ENCODE measurements around the gene P4HA1.
"Not testable (repeated sequence)": the region's sequence is repeated elsewhere in the genome, so short reads cannot be mapped to it uniquely, and the experiment has no call there.

Gene P4HA1

GRCh38 chr10:73043766-73044377 lies 52.8 kb downstream of the P4HA1 start:
- no peak for DNase-seq (ENCODE audit: low read depth in 2 of 2)

DNA sequence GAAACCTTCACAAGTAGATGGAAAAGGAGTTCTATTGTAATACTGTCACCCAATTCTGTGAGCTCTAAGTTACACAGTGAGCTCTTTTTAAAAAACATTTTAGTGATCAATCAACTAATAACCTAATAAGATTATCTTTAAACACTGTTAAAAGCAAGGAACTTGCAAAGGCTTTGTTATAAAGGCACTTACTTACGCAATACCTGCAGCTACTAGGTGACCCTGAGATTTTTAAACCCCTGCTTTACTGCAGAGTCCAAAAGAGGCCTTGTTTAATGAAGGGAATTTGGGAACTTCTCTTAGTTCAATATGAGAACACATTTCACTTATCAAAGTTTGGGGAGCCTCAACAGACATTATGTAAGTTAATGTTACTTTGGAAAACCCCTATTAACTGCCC lies 53.3 kb downstream of the P4HA1 start:
- no peak for DNase-seq (ENCODE audit: low read depth in 2 of 2)

- no peak for DNase-seq (ENCODE audit: low read depth in 2 of 2)
Observed at GRCh38 chr10:73042130-73042529, 54.5 kb downstream of the P4HA1 start.

DNA sequence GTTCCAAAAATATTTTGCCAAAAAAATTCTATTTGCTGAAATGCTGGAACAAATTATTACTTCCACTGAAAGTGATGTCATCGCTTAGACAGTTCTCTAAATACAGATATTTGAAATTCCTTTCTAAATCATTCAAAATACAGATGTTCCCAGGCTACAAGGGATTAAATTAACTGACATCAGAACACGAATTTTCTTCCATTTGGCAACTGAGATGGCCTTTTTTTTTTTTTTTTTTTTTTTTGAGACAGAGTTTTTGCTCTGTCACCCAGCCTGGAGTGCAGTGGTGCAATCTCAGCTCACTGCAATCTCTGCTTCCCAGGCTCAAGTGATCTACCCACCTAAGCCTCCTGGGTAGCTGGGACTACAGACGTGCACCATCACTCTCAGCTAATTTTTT lies 57.0 kb downstream of the P4HA1 start:
- DNase-seq (ENCODE audit: low read depth in 2 of 2): no peak

DNA sequence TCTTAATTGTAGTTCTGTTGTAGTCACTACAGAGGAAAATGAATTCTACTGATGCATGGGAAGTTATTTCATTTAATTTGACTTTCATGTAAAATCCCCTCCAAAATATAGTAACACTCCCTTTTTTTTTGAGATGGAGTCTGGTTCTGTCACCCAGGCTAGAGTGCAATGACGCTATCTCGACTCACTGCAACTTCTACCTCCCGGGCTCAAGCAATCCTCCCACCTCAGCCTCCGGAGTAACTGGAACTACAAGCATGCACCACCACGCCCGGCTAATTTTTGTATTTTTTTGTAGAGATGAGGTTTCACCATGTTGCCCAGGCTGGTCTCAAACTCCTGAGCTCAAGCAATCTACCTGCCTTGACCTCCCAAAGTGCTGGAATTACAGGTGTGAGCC lies 60.4 kb downstream of the P4HA1 start:
- not testable (repeated sequence) for DNase-seq (ENCODE audit: low read depth in 2 of 2)

- DNase-seq (ENCODE audit: low read depth in 2 of 2): no peak
Observed at GRCh38 chr10:73032536-73032935, 64.1 kb downstream of the P4HA1 start.

- DNase-seq (ENCODE audit: low read depth in 2 of 2): not testable (repeated sequence)
Observed at GRCh38 chr10:73026623-73027022, 70.0 kb downstream of the P4HA1 start.

DNA sequence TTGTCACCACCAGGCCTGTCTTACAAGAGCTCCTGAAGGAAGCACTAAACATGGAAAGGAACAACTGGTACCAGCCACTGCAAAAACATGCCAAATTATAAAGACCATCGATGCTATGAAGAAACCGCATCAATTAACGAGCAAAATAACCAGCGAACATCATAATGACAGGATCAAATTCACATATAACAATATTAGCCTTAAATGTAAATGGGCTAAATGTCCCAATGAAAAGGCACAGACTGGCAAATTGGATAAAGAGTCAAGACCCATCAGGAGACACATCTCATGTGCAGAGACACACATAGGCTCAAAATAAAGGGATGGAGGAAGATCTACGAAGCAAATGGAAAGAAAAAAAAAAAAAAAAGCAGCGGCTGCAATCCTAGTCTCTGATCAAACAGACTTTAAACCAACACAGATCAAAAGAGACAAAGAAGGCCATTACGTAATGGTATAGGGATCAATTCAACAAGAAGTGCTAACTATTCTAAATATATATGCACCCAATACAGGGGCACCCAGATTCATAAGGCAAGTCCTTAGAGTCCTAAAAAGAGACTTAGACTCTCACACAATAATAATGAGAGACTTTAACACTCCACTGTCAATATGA lies 73.1 kb downstream of the P4HA1 start:
- not testable (repeated sequence) for DNase-seq (ENCODE audit: low read depth in 2 of 2)

GRCh38 chr10:73022961-73023360 lies 73.7 kb downstream of the P4HA1 start:
- DNase-seq (ENCODE audit: low read depth in 2 of 2): not testable (repeated sequence)

- DNase-seq (ENCODE audit: low read depth in 2 of 2): not testable (repeated sequence)
Observed at GRCh38 chr10:73021538-73022164, 75.0 kb downstream of the P4HA1 start.

GRCh38 chr10:73021050-73021449 lies 75.6 kb downstream of the P4HA1 start:
- DNase-seq (ENCODE audit: low read depth in 2 of 2): no peak

DNA sequence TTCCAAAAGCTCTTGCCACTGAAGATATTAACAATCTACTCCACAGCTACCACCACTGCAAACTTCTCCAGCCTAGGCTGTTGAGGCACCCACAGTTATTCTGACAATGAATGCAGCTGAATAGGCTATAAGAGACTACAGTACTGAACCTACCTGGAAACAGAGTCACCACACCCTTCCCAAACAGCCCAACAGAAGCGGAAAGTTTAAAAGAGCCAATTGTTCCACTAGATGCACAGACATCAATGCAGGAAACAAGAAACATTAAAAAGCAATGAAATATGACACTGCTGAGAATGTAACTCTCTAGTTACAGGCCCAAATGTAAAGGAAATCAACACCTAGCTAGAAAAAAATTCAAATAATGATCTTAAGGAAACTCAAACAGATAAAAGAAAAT lies 77.6 kb downstream of the P4HA1 start:
- DNase-seq (ENCODE audit: low read depth in 2 of 2): no peak

DNA sequence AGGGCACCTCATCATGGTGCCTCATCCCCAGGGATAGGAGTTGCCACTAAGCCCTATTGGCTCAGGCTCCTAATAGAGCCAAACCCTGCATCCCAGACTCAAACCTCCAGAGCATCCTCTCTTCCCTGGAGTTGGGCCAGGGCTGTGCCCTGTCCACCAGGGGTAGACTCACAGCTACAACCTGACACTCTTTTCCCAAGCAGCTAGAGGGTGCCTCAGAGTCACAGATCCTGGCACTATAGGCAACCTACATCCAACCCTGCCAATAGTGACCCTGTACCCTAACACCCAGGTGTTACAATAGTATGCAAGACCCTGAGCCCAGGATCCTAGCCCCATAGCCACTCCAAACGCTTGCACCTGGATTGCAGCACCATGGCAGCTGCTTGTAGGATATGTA lies 78.0 kb downstream of the P4HA1 start:
- DNase-seq (ENCODE audit: low read depth in 2 of 2): no peak

GRCh38 chr10:73017955-73018480 lies 78.6 kb downstream of the P4HA1 start:
- no peak for DNase-seq (ENCODE audit: low read depth in 2 of 2)

- no peak for DNase-seq (ENCODE audit: low read depth in 2 of 2)
Observed at GRCh38 chr10:73015779-73016178, 80.9 kb downstream of the P4HA1 start.

GRCh38 chr10:73003822-73004221 lies 92.8 kb downstream of the P4HA1 start:
- no peak for DNase-seq (ENCODE audit: low read depth in 2 of 2)

DNA sequence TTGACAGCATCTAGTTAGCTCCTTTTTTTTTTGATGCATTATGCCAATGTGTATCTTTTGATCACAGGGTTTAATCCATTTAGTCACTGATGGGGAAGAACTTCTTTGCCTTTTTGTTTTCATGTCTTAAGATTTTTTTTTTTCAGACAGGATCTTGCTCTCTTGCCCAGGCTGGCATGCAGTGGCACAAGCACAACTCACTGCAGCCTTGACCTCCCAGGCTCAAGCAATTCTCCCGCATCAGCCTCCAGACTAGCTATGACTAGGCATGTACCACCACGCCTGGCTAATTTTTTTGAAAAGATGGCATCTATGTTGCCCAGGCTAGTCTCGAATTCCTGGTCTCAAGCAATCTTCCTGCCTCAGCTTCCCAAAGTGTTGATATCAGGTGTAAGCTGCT lies 95.7 kb downstream of the P4HA1 start:
- no peak for DNase-seq (ENCODE audit: low read depth in 2 of 2)

DNA sequence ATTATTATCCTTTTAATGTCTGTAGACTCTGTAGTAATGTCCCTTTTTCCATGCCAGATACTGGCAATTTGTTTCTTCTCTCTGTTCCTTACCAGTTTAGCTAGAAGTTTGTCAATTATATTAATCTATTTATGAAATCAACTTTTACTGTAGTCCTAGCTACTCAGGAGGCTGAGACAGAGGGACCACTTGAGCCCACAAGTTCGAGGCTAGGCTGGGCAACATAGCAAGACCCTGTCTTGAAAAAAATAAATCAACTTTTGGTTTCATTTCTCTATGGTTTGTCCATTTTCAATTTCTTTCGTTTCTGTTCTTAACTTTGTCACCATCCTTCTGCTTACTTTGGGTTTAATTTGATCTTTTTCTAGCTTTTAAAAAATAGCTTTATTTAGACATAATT lies 99.6 kb downstream of the P4HA1 start:
- no peak for DNase-seq (ENCODE audit: low read depth in 2 of 2)

DNA sequence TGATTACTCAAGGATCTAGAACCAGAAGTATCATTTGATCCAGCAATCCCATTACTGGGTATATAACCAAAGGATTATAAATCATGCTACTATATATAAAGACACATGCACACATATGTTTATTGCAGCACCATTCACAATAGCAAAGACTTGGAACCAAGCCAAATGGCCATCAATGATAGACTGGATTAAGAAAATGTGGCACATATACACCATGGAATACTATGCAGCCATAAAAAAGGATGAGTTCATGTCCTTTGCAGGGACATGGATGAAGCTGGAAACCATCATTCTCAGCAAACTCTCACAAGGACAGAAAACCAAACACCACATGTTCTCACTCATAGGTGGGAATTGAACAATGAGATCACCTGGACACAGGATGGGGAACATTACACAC lies 101.2 kb downstream of the P4HA1 start:
- not testable (repeated sequence) for DNase-seq (ENCODE audit: low read depth in 2 of 2)

DNA sequence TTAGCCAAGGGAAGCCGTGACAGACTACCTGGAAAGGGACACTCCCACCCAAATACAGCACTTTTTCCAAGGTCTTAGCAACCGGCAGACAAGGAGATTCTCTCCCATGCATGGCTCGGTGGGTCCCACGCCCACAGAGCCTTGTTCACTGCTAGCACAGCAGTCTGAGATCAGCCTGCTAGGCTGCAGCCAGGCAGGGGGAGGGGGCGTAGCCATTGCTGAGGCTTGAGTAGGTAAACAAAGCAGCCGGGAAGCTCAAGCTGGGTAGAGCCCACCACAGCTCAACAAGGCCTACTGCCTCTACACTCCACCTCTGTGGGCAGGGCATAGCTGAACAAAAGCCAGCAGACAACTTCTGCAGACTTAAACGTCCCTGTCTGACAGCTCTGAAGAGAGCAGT lies 106.9 kb downstream of the P4HA1 start:
- not testable (repeated sequence) for DNase-seq (ENCODE audit: low read depth in 2 of 2)

- DNase-seq (ENCODE audit: low read depth in 2 of 2): not testable (repeated sequence)
Observed at GRCh38 chr10:72984618-72985017, 112.0 kb downstream of the P4HA1 start.

DNA sequence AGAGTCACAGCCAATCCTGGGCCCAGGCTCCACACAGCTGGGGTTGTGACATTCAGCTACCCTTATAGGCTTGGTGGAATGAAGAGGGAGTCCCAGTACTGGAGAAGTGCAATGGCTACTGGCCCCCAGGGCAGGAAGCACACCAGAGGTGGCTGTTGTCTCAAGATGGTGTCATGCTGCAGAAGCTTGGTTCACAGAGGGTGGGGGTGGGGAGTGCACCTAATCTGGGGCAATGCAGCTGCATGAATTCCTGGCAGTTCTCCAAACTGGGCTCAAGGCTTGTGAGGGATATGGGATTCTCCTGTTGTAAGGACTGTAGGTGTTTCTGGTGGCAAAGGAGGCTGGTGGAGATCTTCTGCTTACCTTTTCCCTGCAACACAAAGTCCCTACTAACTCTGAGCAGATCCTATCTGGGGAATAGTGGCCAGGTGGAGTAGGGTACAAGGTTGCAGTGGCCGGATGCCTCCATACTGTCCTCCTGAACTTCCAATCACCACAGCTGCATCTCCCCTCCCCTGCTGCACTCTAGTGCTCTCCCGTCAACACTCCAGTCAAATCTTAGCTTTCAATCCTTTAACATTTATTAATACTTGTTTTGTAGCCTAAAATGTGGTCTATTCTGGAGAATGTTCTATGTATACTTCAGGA lies 114.7 kb downstream of the P4HA1 start:
- no peak for DNase-seq (ENCODE audit: low read depth in 2 of 2)

Data from stimulated activated CD8-positive, alpha-beta memory T cell treated with anti-CD3 and anti-CD28 coated beads, Interleukin-7, amount 100 ng/mL, for 4 hours (primary cell).